ENCODE results near the gene SF3B2.

DNA sequence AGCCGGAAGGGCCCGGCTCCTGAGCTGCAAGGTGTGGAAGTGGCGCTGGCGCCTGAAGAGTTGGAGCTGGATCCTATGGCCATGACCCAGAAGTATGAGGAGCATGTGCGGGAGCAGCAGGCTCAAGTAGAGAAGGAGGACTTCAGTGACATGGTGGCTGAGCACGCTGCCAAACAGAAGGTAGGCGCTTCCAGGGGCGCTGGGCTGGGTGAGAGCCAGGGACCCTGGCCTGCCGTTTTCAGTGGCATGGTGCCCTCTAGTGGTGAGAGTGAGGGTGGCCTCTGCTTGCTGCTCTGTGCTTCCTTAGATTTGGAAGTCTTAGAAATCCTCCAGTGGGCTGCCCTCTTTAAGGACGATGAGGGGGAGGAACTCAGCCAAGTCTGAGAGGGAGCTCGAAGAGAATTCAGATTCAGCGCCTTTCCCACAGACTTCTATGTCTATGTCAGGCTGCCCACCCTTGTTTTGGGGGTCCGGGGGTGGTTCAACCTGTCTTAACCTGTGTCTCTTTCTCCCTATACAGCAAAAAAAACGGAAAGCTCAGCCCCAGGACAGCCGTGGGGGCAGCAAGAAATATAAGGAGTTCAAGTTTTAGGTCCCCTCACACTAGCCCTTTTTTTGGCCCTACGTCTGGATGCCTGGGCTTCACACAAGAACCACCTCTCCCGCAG lies 16.1 kb downstream of the SF3B2 start:
- TF ChIP-seq CTCF (IDR thresholded peaks at IDR 0.05): peak; percentile 81 to 89 (median 84)
- no peak for TF ChIP-seq POLR2A (IDR thresholded peaks at IDR 0.05)
- no peak for TF ChIP-seq POLR2AphosphoS5 (IDR thresholded peaks at IDR 0.05)
- TF ChIP-seq EP300 (IDR thresholded peaks at IDR 0.05): no peak

Measured in upper lobe of left lung (tissue), 4 donors.